Neural cell (in vitro differentiated cells): ENCODE results near the gene PGC.

Experiments used
- MXI1 ChIP-seq: fragments of 450-650 bp; conservative IDR thresholded peaks from 2 replicates; pipeline ENCODE4 v1.6.1; 2014; ENCODE audit warnings: antibody characterized with exemption, mild to moderate bottlenecking; ENCODE audit not compliant: poor library complexity, severe bottlenecking
- POLR2AphosphoS5 ChIP-seq: IDR thresholded peaks from 2 replicates; pipeline ENCODE4 v1.6.1; 2012
- RAD21 ChIP-seq: fragments of 450-650 bp; conservative IDR thresholded peaks from 2 replicates; pipeline ENCODE4 v1.6.1; 2014; ENCODE audit warnings: antibody characterized with exemption, mild to moderate bottlenecking, moderate library complexity
- TAF1 ChIP-seq: IDR thresholded peaks from 2 replicates; pipeline ENCODE4 v1.6.1; 2012; ENCODE audit warnings: low read depth
- TF ChIP-seq, protein P1 (sequence below): fragments of 450-650 bp; IDR thresholded peaks from 2 replicates; pipeline ENCODE4 v1.5.1; 2014; ENCODE audit warnings: antibody characterized with exemption, mild to moderate bottlenecking, moderate library complexity; ENCODE audit not compliant: poor library complexity, severe bottlenecking

GRCh38 chr6:41712651-41713103, 34.5 kb downstream of the PGC start:
- TF ChIP-seq RAD21: no peak
- TF ChIP-seq, protein P1, sequence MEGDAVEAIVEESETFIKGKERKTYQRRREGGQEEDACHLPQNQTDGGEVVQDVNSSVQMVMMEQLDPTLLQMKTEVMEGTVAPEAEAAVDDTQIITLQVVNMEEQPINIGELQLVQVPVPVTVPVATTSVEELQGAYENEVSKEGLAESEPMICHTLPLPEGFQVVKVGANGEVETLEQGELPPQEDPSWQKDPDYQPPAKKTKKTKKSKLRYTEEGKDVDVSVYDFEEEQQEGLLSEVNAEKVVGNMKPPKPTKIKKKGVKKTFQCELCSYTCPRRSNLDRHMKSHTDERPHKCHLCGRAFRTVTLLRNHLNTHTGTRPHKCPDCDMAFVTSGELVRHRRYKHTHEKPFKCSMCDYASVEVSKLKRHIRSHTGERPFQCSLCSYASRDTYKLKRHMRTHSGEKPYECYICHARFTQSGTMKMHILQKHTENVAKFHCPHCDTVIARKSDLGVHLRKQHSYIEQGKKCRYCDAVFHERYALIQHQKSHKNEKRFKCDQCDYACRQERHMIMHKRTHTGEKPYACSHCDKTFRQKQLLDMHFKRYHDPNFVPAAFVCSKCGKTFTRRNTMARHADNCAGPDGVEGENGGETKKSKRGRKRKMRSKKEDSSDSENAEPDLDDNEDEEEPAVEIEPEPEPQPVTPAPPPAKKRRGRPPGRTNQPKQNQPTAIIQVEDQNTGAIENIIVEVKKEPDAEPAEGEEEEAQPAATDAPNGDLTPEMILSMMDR: no peak
- TF ChIP-seq TAF1: no peak
- no peak for TF ChIP-seq POLR2AphosphoS5
- TF ChIP-seq MXI1: no peak
